Thyroid gland (tissue), 4 donors: ENCODE results near the gene RHOA.

Source experiments
- CTCF ChIP-seq, 6 experiments: fragments of 200-600 bp in 3 of 6; fragments of 450-650 bp in 3 of 6; sonication (generic) in 3 of 6; IDR thresholded peaks; one replicate each; pipeline ENCODE4 v1.5.1; 2016 to 2019; ENCODE audit warnings: antibody characterized with exemption in 6 of 6, mild to moderate bottlenecking in 2 of 6, inconsistent platforms in 1 of 6, moderate library complexity in 1 of 6
- POLR2A ChIP-seq, 2 donors: fragments of 450-650 bp; IDR thresholded peaks; one replicate each; pipeline ENCODE4 v1.6.1; 2017; ENCODE audit warnings: antibody characterized with exemption in 2 of 2, mild to moderate bottlenecking in 2 of 2, moderate library complexity in 1 of 2

DNA sequence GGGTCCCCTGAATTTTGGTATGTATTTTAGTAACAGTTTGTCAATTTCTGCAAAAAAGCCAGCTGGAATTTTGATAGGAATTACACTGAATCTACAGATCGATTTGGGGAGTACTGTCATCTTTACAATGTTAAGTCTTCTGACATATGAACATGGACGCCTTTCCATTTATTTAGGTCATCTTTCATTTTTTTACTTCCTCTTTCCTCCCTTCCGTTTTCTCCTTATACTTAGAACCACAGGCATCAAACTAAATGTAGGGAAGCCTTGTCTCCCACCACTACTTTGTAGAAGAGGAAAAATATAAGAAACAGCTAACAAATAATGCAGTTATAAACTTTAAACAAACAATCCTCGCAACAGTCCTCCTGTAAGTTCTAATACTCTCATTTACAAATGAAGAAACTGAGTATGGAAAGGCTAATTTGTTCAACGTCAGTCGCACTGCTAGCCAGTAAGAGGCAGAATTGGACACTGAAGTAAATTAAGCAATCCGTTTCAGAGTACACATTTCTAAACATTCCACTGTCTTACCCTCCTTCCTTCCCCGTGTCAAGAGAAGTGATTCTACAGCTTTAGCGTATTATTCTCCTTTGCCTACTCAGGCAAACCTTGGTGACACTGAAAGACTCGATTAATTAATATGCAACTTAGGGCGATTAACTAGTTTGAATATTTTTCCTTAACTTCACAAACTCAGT, 25.6 kb downstream of the RHOA start:
- TF ChIP-seq CTCF (IDR thresholded peaks at IDR 0.05) (no peak), POLR2A (IDR thresholded peaks at IDR 0.05) (no peak)
